Peyer's patch (tissue), 4 donors: ENCODE measurements around the gene SOX5.

Experiments
- POLR2A ChIP-seq, 2 donors: fragments of 450-650 bp; IDR thresholded peaks; one replicate each; pipeline ENCODE4 v1.5.1; 2017; ENCODE audit warnings: antibody characterized with exemption in 2 of 2, mild to moderate bottlenecking in 2 of 2, moderate library complexity in 2 of 2
- TF ChIP-seq, protein P1 (sequence below), 6 experiments: fragments of 450-650 bp in 4 of 6; fragments of 200-600 bp in 2 of 6; sonication (generic) in 1 of 6; IDR thresholded peaks; one replicate each; pipeline ENCODE4 v1.5.1; 2017 to 2019; ENCODE audit warnings: antibody characterized with exemption in 6 of 6, mild to moderate bottlenecking in 3 of 6, moderate library complexity in 1 of 6

DNA sequence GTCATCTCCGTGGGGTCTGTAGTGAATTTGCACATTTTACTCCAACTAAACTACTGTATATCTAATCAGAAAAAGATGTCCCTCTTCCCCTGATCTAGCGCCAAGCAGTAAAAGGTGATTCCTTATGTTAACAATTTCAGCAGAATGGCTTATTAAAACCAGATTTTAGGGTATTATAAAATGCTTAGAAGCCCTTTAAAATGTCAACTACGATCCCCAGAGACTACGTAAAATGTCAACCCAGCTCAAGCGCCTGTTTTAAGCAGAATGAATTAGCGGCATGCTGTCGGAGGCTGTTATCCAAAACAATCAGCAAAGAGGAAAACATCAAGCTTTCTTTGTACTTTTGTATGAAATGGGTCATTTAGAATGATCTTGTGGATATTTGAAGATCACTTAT, 408.9 kb downstream of the SOX5 start:
- TF ChIP-seq POLR2A (IDR thresholded peaks at IDR 0.05): no peak
- TF ChIP-seq, protein P1, sequence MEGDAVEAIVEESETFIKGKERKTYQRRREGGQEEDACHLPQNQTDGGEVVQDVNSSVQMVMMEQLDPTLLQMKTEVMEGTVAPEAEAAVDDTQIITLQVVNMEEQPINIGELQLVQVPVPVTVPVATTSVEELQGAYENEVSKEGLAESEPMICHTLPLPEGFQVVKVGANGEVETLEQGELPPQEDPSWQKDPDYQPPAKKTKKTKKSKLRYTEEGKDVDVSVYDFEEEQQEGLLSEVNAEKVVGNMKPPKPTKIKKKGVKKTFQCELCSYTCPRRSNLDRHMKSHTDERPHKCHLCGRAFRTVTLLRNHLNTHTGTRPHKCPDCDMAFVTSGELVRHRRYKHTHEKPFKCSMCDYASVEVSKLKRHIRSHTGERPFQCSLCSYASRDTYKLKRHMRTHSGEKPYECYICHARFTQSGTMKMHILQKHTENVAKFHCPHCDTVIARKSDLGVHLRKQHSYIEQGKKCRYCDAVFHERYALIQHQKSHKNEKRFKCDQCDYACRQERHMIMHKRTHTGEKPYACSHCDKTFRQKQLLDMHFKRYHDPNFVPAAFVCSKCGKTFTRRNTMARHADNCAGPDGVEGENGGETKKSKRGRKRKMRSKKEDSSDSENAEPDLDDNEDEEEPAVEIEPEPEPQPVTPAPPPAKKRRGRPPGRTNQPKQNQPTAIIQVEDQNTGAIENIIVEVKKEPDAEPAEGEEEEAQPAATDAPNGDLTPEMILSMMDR (IDR thresholded peaks at IDR 0.05): no peak
